ENCODE measurements around the gene LRMDA. TPM values are rescaled to one million over a fixed set of nuclear protein-coding genes. Genes with fewer than 3 reads are reported as not detected.

Gene LRMDA
- total RNA-seq, 3 donors from 2014 or later (not counting 1 experiment from before 2014, with no cell fraction given), result 1.4 to 2.4 (median 2.1) TPM

- Mint-ChIP-seq H3K27me3 (ENCODE audit: low read depth in 2 of 2) (peaks cover 6 to 8% of the 10 kb centered on the region in 2 donors), H3K27ac (no peak overlapping the region), H3K9me3 (no peaks in the 10 kb centered on the region), H3K36me3 (no peaks in the 10 kb centered on the region), H3K4me1 (no peaks in the 10 kb centered on the region), H3K4me3 (no peak overlapping the region)
- no peak for ATAC-seq
- WGBS (ENCODE audit: insufficient coverage), result 89% methylated on average over 14 of the region's 15 CpGs
- H3K27ac ChIP-seq (ENCODE audit: low read length), result no peak overlapping the region
- no peaks in the 10 kb centered on the region for H3K27me3 ChIP-seq (ENCODE audit: control insufficient read depth, insufficient read depth, low read length)
- H3K4me1 ChIP-seq (ENCODE audit: control insufficient read depth, insufficient read depth, low read length), result no peaks in the 10 kb centered on the region
- no peaks in the 10 kb centered on the region for H3K9me3 ChIP-seq (ENCODE audit: control insufficient read depth, insufficient read depth, low read length)
- no peak for DNase-seq
- H3K4me3 ChIP-seq (ENCODE audit: low read length), result no peak overlapping the region
- TF ChIP-seq, protein P1, sequence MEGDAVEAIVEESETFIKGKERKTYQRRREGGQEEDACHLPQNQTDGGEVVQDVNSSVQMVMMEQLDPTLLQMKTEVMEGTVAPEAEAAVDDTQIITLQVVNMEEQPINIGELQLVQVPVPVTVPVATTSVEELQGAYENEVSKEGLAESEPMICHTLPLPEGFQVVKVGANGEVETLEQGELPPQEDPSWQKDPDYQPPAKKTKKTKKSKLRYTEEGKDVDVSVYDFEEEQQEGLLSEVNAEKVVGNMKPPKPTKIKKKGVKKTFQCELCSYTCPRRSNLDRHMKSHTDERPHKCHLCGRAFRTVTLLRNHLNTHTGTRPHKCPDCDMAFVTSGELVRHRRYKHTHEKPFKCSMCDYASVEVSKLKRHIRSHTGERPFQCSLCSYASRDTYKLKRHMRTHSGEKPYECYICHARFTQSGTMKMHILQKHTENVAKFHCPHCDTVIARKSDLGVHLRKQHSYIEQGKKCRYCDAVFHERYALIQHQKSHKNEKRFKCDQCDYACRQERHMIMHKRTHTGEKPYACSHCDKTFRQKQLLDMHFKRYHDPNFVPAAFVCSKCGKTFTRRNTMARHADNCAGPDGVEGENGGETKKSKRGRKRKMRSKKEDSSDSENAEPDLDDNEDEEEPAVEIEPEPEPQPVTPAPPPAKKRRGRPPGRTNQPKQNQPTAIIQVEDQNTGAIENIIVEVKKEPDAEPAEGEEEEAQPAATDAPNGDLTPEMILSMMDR (IDR thresholded peaks at IDR 0.05), result no peak
- intact Hi-C loops (cut with micrococcal nuclease), result no loop called here
- H3K36me3 ChIP-seq (ENCODE audit: control insufficient read depth, insufficient read depth, low read length), result no peaks in the 10 kb centered on the region
These were observed 305.6 kb downstream of the LRMDA start for GRCh38 chr10:75736889-75737579.

DNA sequence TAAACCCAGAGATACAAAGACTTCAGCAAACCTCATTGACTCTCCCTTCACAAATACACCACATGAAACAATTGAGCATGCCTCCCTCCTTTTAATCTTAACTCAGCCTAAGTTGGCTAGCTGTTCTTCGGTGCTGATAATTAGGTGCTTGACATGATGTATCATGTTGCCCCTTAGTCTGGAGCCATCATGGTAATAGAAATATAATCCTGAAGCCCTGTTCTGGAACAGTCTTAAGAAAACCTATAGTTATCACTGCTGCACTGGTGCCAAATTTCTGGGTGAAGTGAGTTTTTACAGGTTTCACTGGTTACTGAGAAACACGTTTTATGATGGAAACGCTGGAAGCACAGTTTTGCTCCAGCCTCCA lies 306.1 kb downstream of the LRMDA start:
- intact Hi-C loops (cut with micrococcal nuclease), result no loop called here
- H3K9me3 Mint-ChIP-seq, result no peaks in the 10 kb centered on the region
- ATAC-seq (no peak), DNase-seq (no peak)
- H3K4me1 ChIP-seq (ENCODE audit: control insufficient read depth, insufficient read depth, low read length), result no peaks in the 10 kb centered on the region
- no peak overlapping the region for H3K4me3 Mint-ChIP-seq
- H3K9me3 ChIP-seq (ENCODE audit: control insufficient read depth, insufficient read depth, low read length), result no peaks in the 10 kb centered on the region
- H3K4me1 Mint-ChIP-seq, result no peaks in the 10 kb centered on the region
- H3K27me3 Mint-ChIP-seq (ENCODE audit: low read depth in 2 of 2), result peaks cover 6 to 10% of the 10 kb centered on the region in 2 donors
- no peak overlapping the region for H3K27ac ChIP-seq (ENCODE audit: low read length)
- H3K27ac Mint-ChIP-seq, result no peak overlapping the region
- no peak overlapping the region for H3K4me3 ChIP-seq (ENCODE audit: low read length)
- whole genome bisulfite sequencing (ENCODE audit: insufficient coverage), result 83% methylated on average over 3 of the region's 3 CpGs
- TF ChIP-seq, protein P1 (IDR thresholded peaks at IDR 0.05), result no peak
- no peaks in the 10 kb centered on the region for H3K36me3 Mint-ChIP-seq
- H3K27me3 ChIP-seq (ENCODE audit: control insufficient read depth, insufficient read depth, low read length), result no peaks in the 10 kb centered on the region
- H3K36me3 ChIP-seq (ENCODE audit: control insufficient read depth, insufficient read depth, low read length), result no peaks in the 10 kb centered on the region

GRCh38 chr10:75738924-75739323 lies 307.5 kb downstream of the LRMDA start:
- ATAC-seq, result no peak
- Histone ChIP-seq H3K27ac (ENCODE audit: low read length) (no peak overlapping the region), H3K27me3 (ENCODE audit: control insufficient read depth, insufficient read depth, low read length) (no peaks in the 10 kb centered on the region), H3K4me1 (ENCODE audit: control insufficient read depth, insufficient read depth, low read length) (no peaks in the 10 kb centered on the region), H3K4me3 (ENCODE audit: low read length) (no peak overlapping the region), H3K9me3 (ENCODE audit: control insufficient read depth, insufficient read depth, low read length) (no peaks in the 10 kb centered on the region), H3K36me3 (ENCODE audit: control insufficient read depth, insufficient read depth, low read length) (no peaks in the 10 kb centered on the region)
- TF ChIP-seq, protein P1 (IDR thresholded peaks at IDR 0.05), result no peak
- intact Hi-C loops (cut with micrococcal nuclease), result no loop called here
- WGBS (ENCODE audit: insufficient coverage), result 92% methylated on average over 8 of the region's 9 CpGs
- Mint-ChIP-seq H3K36me3 (no peaks in the 10 kb centered on the region), H3K27me3 (ENCODE audit: low read depth in 2 of 2) (peaks cover 3 to 12% of the 10 kb centered on the region in 2 donors), H3K9me3 (no peaks in the 10 kb centered on the region), H3K27ac (no peak overlapping the region), H3K4me3 (no peak overlapping the region), H3K4me1 (no peaks in the 10 kb centered on the region)
- DNase-seq, result no peak

Measured in natural killer cell (primary cell).